ENCODE results near the gene INPP5B. TPM values are rescaled to one million over a fixed set of nuclear protein-coding genes. Genes with fewer than 3 reads are reported as not detected.
A peak's percentile ranks its signal among the peaks of the same experiment; 100 is the strongest.

INPP5B gene
- total RNA-seq, 2 donors from 2014 or later: 44.2 to 44.5 TPM

DNA sequence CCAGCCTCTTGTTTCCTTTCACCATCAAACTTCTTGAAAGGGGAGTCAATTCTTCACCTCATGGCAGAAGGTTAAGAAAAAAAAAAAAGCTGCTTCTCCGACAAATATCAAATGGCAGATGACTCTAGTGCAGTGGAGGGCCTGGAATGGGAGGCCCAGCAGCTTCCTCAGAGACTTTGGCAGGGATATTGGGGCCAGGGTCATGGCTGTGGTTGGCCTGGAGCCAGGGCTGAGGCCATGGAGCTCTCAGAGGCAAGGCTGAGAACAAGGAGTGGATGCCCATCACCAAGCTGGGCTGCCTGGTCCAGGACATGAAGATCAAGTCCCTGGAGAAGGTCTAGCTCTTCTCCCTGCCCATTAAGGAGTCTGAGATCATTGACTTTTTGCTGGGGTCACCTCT, 106.1 kb downstream of the INPP5B start:
- ATAC-seq (ENCODE audit: insufficient number of reproducible peaks, low FRiP score, low read depth): no peak
- Histone ChIP-seq H3K36me3 (peaks cover 26% of the 10 kb centered on the region), H3K27me3 (replicated peaks; ENCODE audit: insufficient read depth) (no peaks in the 10 kb centered on the region), H3K4me1 (ENCODE audit: control insufficient read depth in 1 of 2, low read depth in 2 of 2) (no peaks in the 10 kb centered on the region), H3K9me3 (no peaks in the 10 kb centered on the region), H3K27ac (no peak overlapping the region), H3K4me3 (no peak overlapping the region)
- TF ChIP-seq, protein P1, sequence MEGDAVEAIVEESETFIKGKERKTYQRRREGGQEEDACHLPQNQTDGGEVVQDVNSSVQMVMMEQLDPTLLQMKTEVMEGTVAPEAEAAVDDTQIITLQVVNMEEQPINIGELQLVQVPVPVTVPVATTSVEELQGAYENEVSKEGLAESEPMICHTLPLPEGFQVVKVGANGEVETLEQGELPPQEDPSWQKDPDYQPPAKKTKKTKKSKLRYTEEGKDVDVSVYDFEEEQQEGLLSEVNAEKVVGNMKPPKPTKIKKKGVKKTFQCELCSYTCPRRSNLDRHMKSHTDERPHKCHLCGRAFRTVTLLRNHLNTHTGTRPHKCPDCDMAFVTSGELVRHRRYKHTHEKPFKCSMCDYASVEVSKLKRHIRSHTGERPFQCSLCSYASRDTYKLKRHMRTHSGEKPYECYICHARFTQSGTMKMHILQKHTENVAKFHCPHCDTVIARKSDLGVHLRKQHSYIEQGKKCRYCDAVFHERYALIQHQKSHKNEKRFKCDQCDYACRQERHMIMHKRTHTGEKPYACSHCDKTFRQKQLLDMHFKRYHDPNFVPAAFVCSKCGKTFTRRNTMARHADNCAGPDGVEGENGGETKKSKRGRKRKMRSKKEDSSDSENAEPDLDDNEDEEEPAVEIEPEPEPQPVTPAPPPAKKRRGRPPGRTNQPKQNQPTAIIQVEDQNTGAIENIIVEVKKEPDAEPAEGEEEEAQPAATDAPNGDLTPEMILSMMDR (IDR thresholded peaks at IDR 0.05): no peak
- no peak for DNase-seq (ENCODE audit: low spot score)

DNA sequence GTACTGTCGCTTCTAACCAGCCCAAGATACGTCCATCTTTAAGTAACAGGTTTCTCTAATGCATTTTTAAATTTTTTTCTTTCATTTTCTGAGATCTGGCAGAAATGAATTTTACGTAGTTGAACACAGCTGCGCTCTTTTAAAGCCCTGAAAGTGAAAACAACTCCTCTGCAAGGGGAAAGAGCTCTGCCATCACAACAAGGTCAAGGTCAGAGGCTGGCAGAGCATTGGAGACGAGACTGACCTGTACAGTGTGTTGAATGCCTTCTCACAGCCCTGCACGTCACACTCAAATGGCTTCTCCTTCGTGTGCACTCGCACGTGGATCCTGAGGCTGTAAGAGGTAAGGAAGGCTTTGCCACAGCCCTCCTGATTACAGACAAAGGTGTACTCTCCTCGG, 107.2 kb downstream of the INPP5B start:
- no peaks in the 10 kb centered on the region for H3K9me3 ChIP-seq
- DNase-seq (ENCODE audit: low spot score) (no peak), ATAC-seq (ENCODE audit: insufficient number of reproducible peaks, low FRiP score, low read depth) (no peak)
- H3K4me1 ChIP-seq (ENCODE audit: control insufficient read depth in 1 of 2, low read depth in 2 of 2): no peaks in the 10 kb centered on the region
- no peak overlapping the region for H3K4me3 ChIP-seq
- TF ChIP-seq, protein P1 (IDR thresholded peaks at IDR 0.05): no peak
- peaks cover 35% of the 10 kb centered on the region for H3K36me3 ChIP-seq
- no peaks in the 10 kb centered on the region for H3K27me3 ChIP-seq (replicated peaks; ENCODE audit: insufficient read depth)
- H3K27ac ChIP-seq: no peak overlapping the region

DNA sequence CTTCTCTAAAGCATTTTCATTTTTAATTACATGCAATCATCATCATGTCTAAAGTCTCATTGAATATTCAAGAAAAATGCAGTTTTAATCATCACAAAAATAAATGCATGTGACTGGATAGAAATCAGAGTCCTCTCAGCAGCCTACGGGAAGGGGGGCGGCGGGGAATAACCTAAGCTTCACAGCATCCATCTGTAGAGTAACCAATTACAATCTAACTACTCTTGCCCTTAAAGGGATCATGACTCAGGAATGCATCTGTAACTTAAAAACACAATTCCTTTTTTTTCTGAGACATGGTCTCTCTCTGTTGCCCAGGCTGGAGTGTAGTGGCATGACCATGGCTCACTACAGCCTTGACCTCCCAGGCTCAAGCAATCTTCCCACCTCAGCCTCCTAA, 110.1 kb downstream of the INPP5B start:
- DNase-seq (ENCODE audit: low spot score) (no peak), ATAC-seq (ENCODE audit: insufficient number of reproducible peaks, low FRiP score, low read depth) (no peak)
- TF ChIP-seq, protein P1 (IDR thresholded peaks at IDR 0.05): no peak
- Histone ChIP-seq H3K27me3 (replicated peaks; ENCODE audit: insufficient read depth) (no peaks in the 10 kb centered on the region), H3K4me1 (ENCODE audit: control insufficient read depth in 1 of 2, low read depth in 2 of 2) (no peaks in the 10 kb centered on the region), H3K4me3 (no peak overlapping the region), H3K27ac (no peak overlapping the region), H3K36me3 (peaks cover 55% of the 10 kb centered on the region), H3K9me3 (no peaks in the 10 kb centered on the region)

DNA sequence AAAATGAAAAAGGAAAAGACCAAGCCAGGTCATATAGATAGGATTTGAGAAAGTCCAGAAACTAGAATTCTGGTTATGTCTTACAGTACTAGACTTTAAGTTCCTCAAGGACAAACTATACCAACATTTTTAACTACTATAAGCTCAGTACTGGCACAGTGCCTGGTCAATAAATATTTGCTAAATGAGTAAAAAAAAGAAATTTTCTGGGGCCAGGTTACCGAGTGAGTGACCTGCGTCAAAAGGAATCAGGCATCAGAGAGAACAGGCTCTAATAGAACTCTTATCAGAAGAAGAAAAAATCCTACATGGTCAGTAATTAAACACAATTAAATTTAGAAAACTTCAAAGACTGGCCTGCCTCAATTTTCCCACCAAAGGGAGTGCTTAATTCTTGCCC, 115.0 kb downstream of the INPP5B start:
- TF ChIP-seq, protein P1 (IDR thresholded peaks at IDR 0.05): no peak
- no peak for DNase-seq (ENCODE audit: low spot score)
- no peak overlapping the region for H3K4me3 ChIP-seq
- H3K9me3 ChIP-seq: no peaks in the 10 kb centered on the region
- no peaks in the 10 kb centered on the region for H3K27me3 ChIP-seq (replicated peaks; ENCODE audit: insufficient read depth)
- H3K36me3 ChIP-seq: peaks cover 49% of the 10 kb centered on the region
- no peak overlapping the region for H3K27ac ChIP-seq
- no peaks in the 10 kb centered on the region for H3K4me1 ChIP-seq (ENCODE audit: control insufficient read depth in 1 of 2, low read depth in 2 of 2)
- peak; percentile 43 for ATAC-seq (ENCODE audit: insufficient number of reproducible peaks, low FRiP score, low read depth)

DNA sequence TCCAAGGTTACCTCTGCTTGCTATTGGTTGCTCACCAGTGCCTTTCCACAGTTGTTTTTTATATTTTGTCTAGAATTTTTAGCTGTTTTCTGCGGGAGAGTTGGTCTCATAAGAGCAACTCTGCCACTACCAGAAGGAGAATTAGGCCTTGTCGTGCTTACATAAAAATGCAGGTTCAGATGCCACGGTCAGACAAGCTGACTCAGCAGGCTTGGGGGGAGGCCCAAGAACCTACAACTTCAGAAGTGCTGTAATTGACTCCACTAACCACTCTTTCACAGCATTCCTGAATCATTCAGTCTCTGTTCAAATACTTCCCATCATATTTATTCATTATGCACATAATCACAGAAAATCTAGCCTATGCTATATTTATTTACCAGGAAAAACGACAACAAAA, 115.7 kb downstream of the INPP5B start:
- no peaks in the 10 kb centered on the region for H3K4me1 ChIP-seq (ENCODE audit: control insufficient read depth in 1 of 2, low read depth in 2 of 2)
- ATAC-seq (ENCODE audit: insufficient number of reproducible peaks, low FRiP score, low read depth) (no peak), DNase-seq (ENCODE audit: low spot score) (no peak)
- TF ChIP-seq, protein P1 (IDR thresholded peaks at IDR 0.05): no peak
- no peaks in the 10 kb centered on the region for H3K27me3 ChIP-seq (replicated peaks; ENCODE audit: insufficient read depth)
- no peaks in the 10 kb centered on the region for H3K9me3 ChIP-seq
- H3K4me3 ChIP-seq: no peak overlapping the region
- H3K36me3 ChIP-seq: peaks cover 47% of the 10 kb centered on the region
- H3K27ac ChIP-seq: no peak overlapping the region
